HepG2 (cell line): ENCODE data around the gene ZNF77. TPM values are rescaled to one million over a fixed set of nuclear protein-coding genes. Genes with fewer than 3 reads are reported as not detected.
A peak's percentile ranks its signal among the peaks of the same experiment; 100 is the strongest.

ENCODE experiments used
- CREM ChIP-seq, 2 experiments: sonication (generic) in 1 of 2; formaldehyde crosslinking in 1 of 2; IDR thresholded peaks; 2 replicates each; pipeline versions ENCODE4 v1.4.0 to v1.6.1; 2016 to 2020; ENCODE audit warnings: antibody characterized with exemption in 1 of 2, mild to moderate bottlenecking in 1 of 2, missing genetic modification reagents in 1 of 2
- EED ChIP-seq: sonication (generic); formaldehyde crosslinking; IDR thresholded peaks from 2 replicates; pipeline ENCODE4 v1.5.0; 2020; ENCODE audit warnings: mild to moderate bottlenecking, missing genetic modification reagents
- FOXM1 ChIP-seq: sonication (generic); formaldehyde crosslinking; IDR thresholded peaks from 2 replicates; pipeline ENCODE4 v1.5.0; 2020; ENCODE audit warnings: missing genetic modification reagents
- GPN1 ChIP-seq: sonication (generic); formaldehyde crosslinking; IDR thresholded peaks from 2 replicates; pipeline ENCODE4 v1.5.1; 2020; ENCODE audit warnings: missing genetic modification reagents, borderline replicate concordance
- HMGA1 ChIP-seq: sonication (generic); formaldehyde crosslinking; conservative IDR thresholded peaks from 2 replicates; pipeline ENCODE4 v1.4.0; 2020; ENCODE audit warnings: missing genetic modification reagents
- KLF11 ChIP-seq: IDR thresholded peaks from 2 replicates; pipeline ENCODE4 v1.6.1; 2016; ENCODE audit warnings: missing compliant biosample characterization
- KLF13 ChIP-seq: sonication (generic); formaldehyde crosslinking; IDR thresholded peaks from 2 replicates; pipeline ENCODE4 v1.4.0; 2020; ENCODE audit warnings: mild to moderate bottlenecking, missing genetic modification reagents
- MED8 ChIP-seq: sonication (generic); formaldehyde crosslinking; IDR thresholded peaks from 2 replicates; pipeline ENCODE4 v1.8.1; 2023; ENCODE audit warnings: mild to moderate bottlenecking, missing genetic modification reagents; ENCODE audit not compliant: insufficient replicate concordance
- MTF1 ChIP-seq: sonication (generic); formaldehyde crosslinking; IDR thresholded peaks from 2 replicates; pipeline ENCODE4 v1.5.0; 2020; ENCODE audit warnings: missing genetic modification reagents
- MZF1 ChIP-seq: sonication (generic); formaldehyde crosslinking; IDR thresholded peaks from 2 replicates; pipeline ENCODE4 v1.8.1; 2023; ENCODE audit warnings: mild to moderate bottlenecking, missing genetic modification reagents, borderline replicate concordance
- RFX1 ChIP-seq: fragments of 450-650 bp; IDR thresholded peaks from 2 replicates; pipeline ENCODE4 v1.6.1; 2017
- SMARCC2 ChIP-seq: fragments of 450-650 bp; IDR thresholded peaks from 2 replicates; pipeline ENCODE4 v1.6.1; 2017; ENCODE audit warnings: antibody characterized with exemption, mild to moderate bottlenecking
- SYNCRIP ChIP-seq: fragments of 200-400 bp; formaldehyde crosslinking; IDR thresholded peaks from 2 replicates; pipeline ENCODE4 v1.6.1; 2018; ENCODE audit warnings: mild to moderate bottlenecking, low read depth, low read length; ENCODE audit not compliant: insufficient read depth
- TCF7L2 ChIP-seq: IDR thresholded peaks from 2 replicates; pipeline ENCODE4 v1.6.1; 2011; ENCODE audit warnings: mild to moderate bottlenecking, low read depth, low read length, moderate library complexity
- WIZ ChIP-seq: sonication (generic); formaldehyde crosslinking; IDR thresholded peaks from 2 replicates; pipeline ENCODE4 v1.5.1; 2020; ENCODE audit warnings: mild to moderate bottlenecking, missing genetic modification reagents
- ZNF256 ChIP-seq: sonication (generic); formaldehyde crosslinking; conservative IDR thresholded peaks from 2 replicates; pipeline ENCODE4 v1.4.0; 2020; ENCODE audit warnings: missing genetic modification reagents
- ZNF558 ChIP-seq: sonication (generic); formaldehyde crosslinking; IDR thresholded peaks from 2 replicates; pipeline ENCODE4 v1.9.0; 2022; ENCODE audit warnings: mild to moderate bottlenecking, missing genetic modification reagents, borderline replicate concordance
- ZNF564 ChIP-seq: sonication (generic); formaldehyde crosslinking; IDR thresholded peaks from 2 replicates; pipeline ENCODE4 v1.8.1; 2023; ENCODE audit warnings: mild to moderate bottlenecking, missing genetic modification reagents
- ZNF749 ChIP-seq: sonication (generic); formaldehyde crosslinking; IDR thresholded peaks from 2 replicates; pipeline ENCODE4 v1.8.0; 2022; ENCODE audit warnings: mild to moderate bottlenecking, missing genetic modification reagents, moderate library complexity, borderline replicate concordance
- ZNF83 ChIP-seq: sonication (generic); formaldehyde crosslinking; IDR thresholded peaks from 2 replicates; pipeline ENCODE4 v1.4.0; 2020; ENCODE audit warnings: missing genetic modification reagents, mild to moderate bottlenecking, borderline replicate concordance
- ZNF879 ChIP-seq: sonication (generic); formaldehyde crosslinking; IDR thresholded peaks from 2 replicates; pipeline ENCODE4 v1.8.1; 2023; ENCODE audit warnings: missing genetic modification reagents
- ZSCAN25 ChIP-seq: sonication (generic); formaldehyde crosslinking; IDR thresholded peaks from 2 replicates; pipeline ENCODE4 v1.8.0; 2022; ENCODE audit warnings: mild to moderate bottlenecking, missing genetic modification reagents
- polyA plus RNA-seq, 8 experiments: library from polyadenylated mRNA; depleted of rRNA in 3 of 8; stranded (reverse) in 7 of 8; unstranded in 1 of 8; fragments of >200 nt; fragmentation: Illumina TruSeq in 4 of 8; extraction: Trizol in 4 of 8; gene quantifications; 2 replicates each; pipeline versions ENCODE4 v1.2.1 to v1.2.3, GENCODE V29; 2011 to 2016; ENCODE audit warnings: low read depth in 4 of 8, missing spikeins in 1 of 8, mixed read lengths in 1 of 8; ENCODE audit not compliant: insufficient read depth in 1 of 8
- total RNA-seq, 5 experiments: library from RNA; depleted of rRNA; stranded (reverse); fragments of >200 nt; fragmentation: Illumina TruSeq; extraction: Trizol; gene quantifications; 2 replicates each; pipeline ENCODE4 v1.2.3, GENCODE V29; 2016; ENCODE audit warnings: low read depth in 1 of 5
- TF ChIP-seq, protein P1 (sequence below), 2 experiments: sonication (generic) in 1 of 2; formaldehyde crosslinking in 1 of 2; IDR thresholded peaks; 2 replicates each; pipeline versions ENCODE4 v1.5.1 to v1.6.1; 2011 to 2020; ENCODE audit warnings: borderline replicate concordance in 1 of 2, low read depth in 1 of 2, low read length in 1 of 2, mild to moderate bottlenecking in 1 of 2, missing genetic modification reagents in 1 of 2, moderate library complexity in 1 of 2
- TF ChIP-seq, protein P2 (sequence below): sonication (generic); formaldehyde crosslinking; IDR thresholded peaks from 2 replicates; pipeline ENCODE4 v1.4.0; 2020; ENCODE audit warnings: mild to moderate bottlenecking, missing genetic modification reagents
- TF ChIP-seq, protein P3 (sequence below): sonication (generic); formaldehyde crosslinking; IDR thresholded peaks from 2 replicates; pipeline ENCODE4 v1.4.0; 2020; ENCODE audit warnings: missing genetic modification reagents
- TF ChIP-seq, protein P4 (sequence below): sonication (generic); formaldehyde crosslinking; IDR thresholded peaks from 2 replicates; pipeline ENCODE4 v1.4.0; 2020; ENCODE audit warnings: missing genetic modification reagents

ZNF77 gene
- total and polyA plus RNA-seq, 2 of the 13 experiments (the other 11 are each of a cell fraction or from before 2014, with no cell fraction given) = 7.1 to 11.5 TPM

DNA sequence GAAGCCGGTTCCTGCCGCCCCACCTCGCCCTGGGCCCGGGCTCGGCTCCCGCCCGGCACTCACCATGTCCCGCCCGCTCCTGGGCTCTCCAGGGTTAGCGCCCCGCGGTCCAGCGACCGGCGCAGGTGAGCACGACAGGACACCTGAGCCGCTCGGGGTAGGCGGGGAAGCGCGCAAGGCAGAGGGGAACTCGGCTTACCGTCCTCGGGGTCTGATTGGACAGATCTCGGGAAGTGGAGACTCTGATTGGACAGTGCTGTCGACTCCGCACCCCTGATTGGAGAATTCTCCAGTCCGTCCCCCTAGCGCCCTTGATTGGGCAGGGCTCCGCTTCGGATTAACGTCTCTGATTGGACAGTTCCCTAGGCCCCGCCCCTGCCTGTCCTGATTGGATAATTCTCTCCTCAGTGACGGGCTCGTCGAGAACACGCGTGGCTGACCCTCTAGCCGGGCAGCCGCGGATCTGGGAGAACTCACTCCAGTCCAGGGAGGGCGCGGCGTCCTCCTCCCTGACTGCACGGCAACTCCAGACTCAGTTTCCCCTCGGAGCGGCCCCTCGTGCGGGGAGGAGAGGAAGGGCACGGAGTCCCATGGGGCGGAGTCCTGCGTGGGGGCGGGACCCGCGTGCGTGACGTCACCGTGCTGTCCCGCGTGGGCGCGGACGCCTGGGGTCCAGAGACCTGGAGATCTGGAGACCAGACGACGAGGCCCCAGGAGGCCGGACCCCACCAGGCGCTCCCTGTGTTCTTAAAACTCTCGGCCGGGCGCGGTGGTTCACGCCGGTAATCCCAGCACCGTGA is at the start of gene ZNF77 (continued):
- TF ChIP-seq, protein P1, sequence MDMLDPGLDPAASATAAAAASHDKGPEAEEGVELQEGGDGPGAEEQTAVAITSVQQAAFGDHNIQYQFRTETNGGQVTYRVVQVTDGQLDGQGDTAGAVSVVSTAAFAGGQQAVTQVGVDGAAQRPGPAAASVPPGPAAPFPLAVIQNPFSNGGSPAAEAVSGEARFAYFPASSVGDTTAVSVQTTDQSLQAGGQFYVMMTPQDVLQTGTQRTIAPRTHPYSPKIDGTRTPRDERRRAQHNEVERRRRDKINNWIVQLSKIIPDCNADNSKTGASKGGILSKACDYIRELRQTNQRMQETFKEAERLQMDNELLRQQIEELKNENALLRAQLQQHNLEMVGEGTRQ (IDR thresholded peaks at IDR 0.05; ENCODE audit: low read depth, low read length) = no peak
- TF ChIP-seq, protein P1 (CRISPR knock-in tag; IDR thresholded peaks at IDR 0.05; ENCODE audit: borderline replicate concordance) = no peak; the same call in 1 of the 2 replicates
- TF ChIP-seq RFX1 (no peak), MTF1 (CRISPR knock-in tag) (no peak), HMGA1 (CRISPR knock-in tag) (no peak), MED8 (no peak), SMARCC2 (no peak), FOXM1 (CRISPR knock-in tag) (no peak), ZNF564 (no peak), EED (CRISPR knock-in tag) (no peak), CREM (IDR thresholded peaks at IDR 0.05) (peak; percentile 77), CREM (CRISPR knock-in tag; IDR thresholded peaks at IDR 0.05) (no peak), SYNCRIP (no peak), KLF13 (CRISPR knock-in tag) (no peak), ZNF749 (no peak), TCF7L2 (no peak), ZNF83 (CRISPR knock-in tag) (no peak), ZNF879 (CRISPR knock-in tag) (no peak), GPN1 (peak; percentile 49; the same call in 1 of the 2 replicates), ZNF558 (CRISPR knock-in tag) (0 out of 2 replicates have a peak, but pooled peaks have one; percentile 29), KLF11 (no peak; the same call in 1 of the 2 replicates), ZNF256 (CRISPR knock-in tag) (no peak; the same call in 1 of the 2 replicates), WIZ (CRISPR knock-in tag) (no peak; the same call in 1 of the 2 replicates), ZSCAN25 (no peak), MZF1 (CRISPR knock-in tag) (no peak)
- TF ChIP-seq, protein P2, sequence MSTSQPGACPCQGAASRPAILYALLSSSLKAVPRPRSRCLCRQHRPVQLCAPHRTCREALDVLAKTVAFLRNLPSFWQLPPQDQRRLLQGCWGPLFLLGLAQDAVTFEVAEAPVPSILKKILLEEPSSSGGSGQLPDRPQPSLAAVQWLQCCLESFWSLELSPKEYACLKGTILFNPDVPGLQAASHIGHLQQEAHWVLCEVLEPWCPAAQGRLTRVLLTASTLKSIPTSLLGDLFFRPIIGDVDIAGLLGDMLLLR = no peak; the same call in 1 of the 2 replicates
- TF ChIP-seq, protein P3, sequence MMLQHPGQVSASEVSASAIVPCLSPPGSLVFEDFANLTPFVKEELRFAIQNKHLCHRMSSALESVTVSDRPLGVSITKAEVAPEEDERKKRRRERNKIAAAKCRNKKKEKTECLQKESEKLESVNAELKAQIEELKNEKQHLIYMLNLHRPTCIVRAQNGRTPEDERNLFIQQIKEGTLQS = peak; percentile 61; the same call in 1 of the 2 replicates
- TF ChIP-seq, protein P4, sequence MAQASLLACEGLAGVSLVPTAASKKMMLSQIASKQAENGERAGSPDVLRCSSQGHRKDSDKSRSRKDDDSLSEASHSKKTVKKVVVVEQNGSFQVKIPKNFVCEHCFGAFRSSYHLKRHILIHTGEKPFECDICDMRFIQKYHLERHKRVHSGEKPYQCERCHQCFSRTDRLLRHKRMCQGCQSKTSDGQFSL (CRISPR knock-in tag) = no peak
